ENCODE data around the gene NAT9.

Gene NAT9

DNA sequence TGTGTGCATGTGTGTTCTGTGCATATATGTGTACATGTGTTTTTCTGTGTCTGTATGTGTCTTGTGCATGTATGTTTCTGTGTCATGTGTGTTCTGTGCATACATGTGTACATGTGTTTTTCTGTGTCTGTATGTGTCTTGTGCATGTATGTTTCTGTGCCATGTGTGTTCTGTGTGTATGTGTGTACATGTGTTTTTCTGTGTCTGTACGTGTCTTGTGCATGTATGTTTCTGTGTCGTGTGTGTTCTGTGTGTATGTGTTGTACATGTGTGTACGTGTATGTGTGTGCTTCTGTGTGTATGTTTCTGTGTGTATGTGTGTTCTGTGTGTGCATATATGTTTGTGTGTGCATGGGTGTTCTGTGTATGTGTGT is 47.5 kb downstream of the NAT9 start:
- no peak for DNase-seq (ENCODE audit: low read depth in 2 of 2)

DNA sequence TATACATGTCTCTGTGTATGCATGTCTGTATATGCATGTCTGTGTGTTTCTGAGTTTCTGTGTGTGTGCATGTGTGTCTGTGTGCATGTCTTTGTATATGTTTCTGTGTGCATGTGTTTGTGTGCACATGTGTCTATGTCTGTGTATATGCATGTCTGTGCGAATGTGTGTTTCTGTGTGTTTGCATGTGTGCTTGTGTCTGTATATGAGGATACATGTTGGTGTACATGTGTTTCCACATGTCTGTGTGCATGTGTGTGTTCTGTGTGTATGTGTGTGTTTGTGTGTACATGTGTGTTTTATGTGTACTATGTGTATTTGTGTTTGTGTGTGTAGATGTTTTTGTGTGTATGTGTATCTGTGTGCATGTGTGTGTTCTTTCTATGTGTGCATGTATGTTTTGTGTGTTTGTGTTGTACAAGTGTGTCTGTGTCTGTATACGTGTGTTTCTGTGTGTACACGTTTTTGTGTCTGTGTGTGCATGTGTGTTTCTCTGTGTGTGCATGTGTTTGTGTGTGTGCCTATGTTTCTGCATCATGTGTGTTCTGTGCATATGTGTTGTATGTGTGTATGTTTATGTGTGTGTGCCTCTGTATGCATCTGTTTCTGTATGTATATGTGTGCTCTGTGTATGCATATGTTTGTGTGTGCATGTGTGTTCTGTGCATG is 48.0 kb downstream of the NAT9 start:
- DNase-seq (ENCODE audit: low read depth in 2 of 2) = no peak

- no peak for DNase-seq (ENCODE audit: low read depth in 2 of 2)
Observed at GRCh38 chr17:74725111-74725510, 51.0 kb downstream of the NAT9 start.

DNA sequence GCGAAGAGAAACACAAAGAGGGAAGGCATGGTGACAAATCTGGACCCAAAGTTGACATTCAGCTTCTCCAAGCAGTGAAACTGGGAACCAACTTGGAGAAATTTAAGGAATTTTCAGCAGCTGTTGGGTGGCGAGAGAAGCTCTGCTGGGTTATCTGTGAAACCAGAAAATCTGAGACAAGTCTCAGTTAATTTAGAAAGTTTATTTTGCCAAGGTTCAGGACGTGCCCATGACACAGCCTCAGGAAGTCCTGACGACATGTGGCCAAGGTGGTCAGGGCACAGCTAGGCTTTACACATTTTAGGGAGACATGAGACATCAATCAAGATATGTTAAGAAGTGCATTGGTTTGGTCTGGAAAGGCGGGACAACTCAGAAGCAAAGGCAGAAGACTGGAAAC is 52.3 kb downstream of the NAT9 start:
- DNase-seq (ENCODE audit: low read depth in 2 of 2) = no peak

- DNase-seq (ENCODE audit: low read depth in 2 of 2) = no peak
Observed at GRCh38 chr17:74722782-74723181, 53.4 kb downstream of the NAT9 start.
